Activated CD4-positive, alpha-beta T cell treated with anti-CD3 and anti-CD28 coated beads for 36 hours (primary cell): Measurements from ENCODE around the gene RACGAP1. TPM values are rescaled to one million over a fixed set of nuclear protein-coding genes. Genes with fewer than 3 reads are reported as not detected.

Source experiments
- ATAC-seq: fragments of 200-7000 bp; cut with Tn5 transposase; one replicate; pipeline ENCODE4 v1.10.0; 2021; ENCODE audit warnings: mild to moderate bottlenecking, moderate library complexity
- CTCF ChIA-PET: fragments of 350-600 bp; sonication (Branson Sonifier 250); formaldehyde crosslinking; loops from one replicate; lab custom pipeline; 2021; ENCODE audit warnings: antibody characterized with exemption; lab: Charles Lee
- POLR2A ChIA-PET: fragments of 350-600 bp; sonication (Branson Sonifier 250); formaldehyde crosslinking; loops from one replicate; lab custom pipeline; 2021; ENCODE audit warnings: antibody characterized with exemption, inconsistent platforms; lab: Charles Lee
- DNase-seq: peaks from one replicate; pipeline ENCODE4 v3.0.0-alpha.2; 2020
- H3K27ac Mint-ChIP-seq: one replicate; pipeline ENCODE4 v1.8.0; 2021; ENCODE audit warnings: mixed read lengths
- H3K27me3 Mint-ChIP-seq: one replicate; pipeline ENCODE4 v1.8.0; 2021; ENCODE audit warnings: mixed read lengths
- H3K36me3 Mint-ChIP-seq: one replicate; pipeline ENCODE4 v1.8.0; 2021; ENCODE audit warnings: low read depth, mixed read lengths
- H3K4me1 Mint-ChIP-seq: one replicate; pipeline ENCODE4 v1.8.0; 2021; ENCODE audit warnings: mixed read lengths
- H3K4me3 Mint-ChIP-seq: one replicate; pipeline ENCODE4 v1.8.0; 2021; ENCODE audit warnings: mild to moderate bottlenecking, moderate library complexity, mixed read lengths
- H3K9me3 Mint-ChIP-seq: one replicate; pipeline ENCODE4 v1.8.0; 2021; ENCODE audit warnings: low read depth, mixed read lengths
- intact Hi-C, 2 experiments: fragments of 100-400 bp; cut with DNase I in 1 of 2; cut with micrococcal nuclease in 1 of 2; formaldehyde crosslinking; loops; one replicate each; pipeline versions ENCODE4 v1.14.2 to v1.15.1; 2022 to 2024; cut with DNase I, micrococcal nuclease
- total RNA-seq, 2 experiments: library from RNA; stranded (reverse); gene quantifications; one replicate each; pipeline ENCODE4 v1.2.3, GENCODE V29; 2021

RACGAP1 gene
- total RNA-seq, 2 experiments from 2014 or later: 99.7 to 118 TPM

DNA sequence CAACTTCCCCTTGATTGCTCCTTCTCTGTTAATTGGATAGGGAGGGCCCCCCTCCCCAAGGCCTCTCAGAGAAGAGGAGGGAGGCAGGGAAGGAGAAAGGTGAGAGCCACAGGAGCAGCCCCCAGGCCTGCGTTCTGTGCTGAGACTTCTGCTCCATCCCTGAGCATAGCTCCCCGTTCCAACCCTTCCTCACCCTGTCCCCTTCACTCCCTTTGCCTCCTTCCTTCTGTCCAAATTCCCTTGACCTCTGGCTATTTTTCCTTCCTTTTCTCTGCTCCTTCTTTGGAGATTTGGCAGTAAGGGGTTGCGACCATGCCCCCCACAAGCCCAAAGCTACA is 31.3 kb upstream of the RACGAP1 start:
- intact Hi-C loops: loop anchor here (1.0 to 10.0 kb wide), 6 partner anchors 17 to 279 kb away; partner anchors contain the start of gene RACGAP1 (in 1 of the 2)
- peaks cover 33% of the 10 kb centered on the region for H3K4me1 Mint-ChIP-seq
- ATAC-seq (no peak), DNase-seq (no peak)
- H3K9me3 Mint-ChIP-seq: no peaks in the 10 kb centered on the region
- peak overlapping the region; percentile 64 for H3K27ac Mint-ChIP-seq
- ChIA-PET CTCF (interaction anchor here (0.6 to 6.2 kb wide), 29 partner anchors 8 to 355 kb away, joined by 3 to 135 read pairs (median 3); partner anchors contain the start of genes COX14 and RACGAP1), POLR2A (interaction anchor here (0.6 kb wide), 1 partner anchor 834 kb away, joined by 3 read pairs; no protein-coding TSS in a partner anchor)
- peak overlapping the region; percentile 85 for H3K4me3 Mint-ChIP-seq
- peaks cover 4% of the 10 kb centered on the region for H3K36me3 Mint-ChIP-seq
- H3K27me3 Mint-ChIP-seq: peaks cover 36% of the 10 kb centered on the region

DNA sequence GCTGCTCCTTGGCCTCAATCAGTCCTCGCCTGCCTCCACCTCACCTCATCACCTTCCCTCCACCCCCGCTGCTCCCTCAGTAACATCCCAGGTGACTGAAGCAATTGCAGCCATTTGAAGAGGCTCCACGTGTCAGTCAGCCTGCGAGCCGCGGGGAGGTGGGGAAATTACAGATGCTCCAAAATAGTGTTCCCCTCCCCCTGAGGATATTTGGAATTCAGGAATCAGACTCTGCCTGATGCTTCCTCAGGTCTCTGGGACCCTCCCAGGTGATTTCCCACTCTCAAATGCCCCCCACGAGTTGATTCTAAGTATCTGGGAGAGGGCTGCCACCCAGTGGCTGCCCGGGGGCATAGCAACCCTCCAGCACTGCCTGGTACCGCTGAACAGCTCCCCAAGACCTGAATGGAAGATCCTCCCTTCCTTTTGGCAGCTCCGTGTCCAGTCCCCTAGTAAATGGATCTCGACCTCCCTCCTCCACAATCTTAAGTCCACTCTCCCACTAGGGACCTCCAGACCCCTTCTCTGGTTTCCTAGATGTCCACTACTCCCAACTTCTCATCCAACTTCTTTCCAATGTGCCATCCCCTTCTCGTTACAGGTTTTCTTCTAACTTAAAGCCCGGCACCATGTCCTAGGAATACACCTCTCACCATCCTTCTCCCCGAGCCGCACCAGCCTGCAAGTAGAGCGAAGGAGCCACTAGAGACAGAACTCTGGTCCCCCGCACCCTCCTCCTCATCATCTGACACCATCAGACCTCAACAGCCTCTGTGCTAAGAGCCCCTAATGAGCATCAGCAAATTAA is 30.7 kb upstream of the RACGAP1 start:
- POLR2A ChIA-PET: interaction anchor here (0.5 to 0.7 kb wide), 2 partner anchors 73 to 305 kb away, joined by 3 to 6 read pairs; no protein-coding TSS in a partner anchor
- Mint-ChIP-seq H3K4me1 (peaks cover 33% of the 10 kb centered on the region), H3K27ac (peak overlapping the region; percentile 32), H3K36me3 (peaks cover 3% of the 10 kb centered on the region), H3K4me3 (peak overlapping the region; percentile 85), H3K27me3 (peaks cover 39% of the 10 kb centered on the region), H3K9me3 (no peaks in the 10 kb centered on the region)
- CTCF ChIA-PET: interaction anchor here (0.6 to 6.2 kb wide), 35 partner anchors 8 to 668 kb away, joined by 3 to 135 read pairs (median 3); partner anchors contain the start of genes AQP2, COX14 and RACGAP1
- ATAC-seq: peak; percentile 43
- intact Hi-C loops: loop anchor here (1.0 to 10.0 kb wide), 6 partner anchors 17 to 279 kb away; partner anchors contain the start of gene RACGAP1 (in 1 of the 2)
- DNase-seq: peak; percentile 79

- H3K27ac Mint-ChIP-seq: no peak overlapping the region
- H3K4me1 Mint-ChIP-seq: peaks cover 18% of the 10 kb centered on the region
- peaks cover 52% of the 10 kb centered on the region for H3K27me3 Mint-ChIP-seq
- no peaks in the 10 kb centered on the region for H3K36me3 Mint-ChIP-seq
- no peak for DNase-seq
- ChIA-PET CTCF (interaction anchor here (0.7 to 6.2 kb wide), 4 partner anchors 13 to 1687 kb away, joined by 3 to 135 read pairs (median 17); no protein-coding TSS in a partner anchor), POLR2A (no interaction called here)
- no peak overlapping the region for H3K4me3 Mint-ChIP-seq
- no peak for ATAC-seq
- intact Hi-C loops: loop anchor here in 1 of 2 experiments (10.0 kb wide), 1 partner anchor 189 kb away; no protein-coding TSS in a partner anchor
- no peaks in the 10 kb centered on the region for H3K9me3 Mint-ChIP-seq
Measured at GRCh38 chr12:50053583-50053982, 28.3 kb upstream of the RACGAP1 start.

DNA sequence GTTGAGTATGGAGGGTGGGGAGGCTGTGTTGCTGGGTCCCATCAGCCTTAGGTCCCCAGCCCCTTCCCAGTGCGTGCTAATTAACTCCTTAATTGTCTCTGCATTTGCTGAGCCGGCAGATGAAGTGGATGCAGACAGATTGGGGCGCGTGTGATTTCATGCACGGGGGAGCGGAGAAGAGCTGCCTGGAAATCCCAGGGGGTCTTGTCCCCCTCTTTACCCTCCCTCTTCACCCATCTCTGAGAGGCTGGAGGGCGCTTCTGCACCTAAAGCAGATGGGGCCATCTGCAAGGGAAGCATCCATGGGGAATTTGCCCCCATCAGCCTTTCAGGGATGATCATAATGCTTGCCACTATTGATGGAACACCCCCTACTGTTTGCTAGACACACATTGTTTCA is 27.7 kb upstream of the RACGAP1 start:
- Mint-ChIP-seq H3K9me3 (no peaks in the 10 kb centered on the region), H3K4me1 (peaks cover 18% of the 10 kb centered on the region), H3K4me3 (no peak overlapping the region), H3K27ac (no peak overlapping the region), H3K36me3 (no peaks in the 10 kb centered on the region), H3K27me3 (peaks cover 54% of the 10 kb centered on the region)
- ATAC-seq (no peak), DNase-seq (no peak)
- ChIA-PET CTCF (interaction anchor here (1.8 to 6.2 kb wide), 2 partner anchors 13 to 86 kb away, joined by 10 to 135 read pairs; no protein-coding TSS in a partner anchor), POLR2A (no interaction called here)
- intact Hi-C loops: loop anchor here in 1 of 2 experiments (10.0 kb wide), 1 partner anchor 188 kb away; no protein-coding TSS in a partner anchor

- CTCF ChIA-PET: interaction anchor here (6.2 kb wide), 1 partner anchor 12 kb away, joined by 135 read pairs; no protein-coding TSS in a partner anchor
- ATAC-seq: no peak
- Mint-ChIP-seq H3K36me3 (no peaks in the 10 kb centered on the region), H3K4me1 (peaks cover 18% of the 10 kb centered on the region), H3K4me3 (no peak overlapping the region), H3K9me3 (no peaks in the 10 kb centered on the region), H3K27ac (no peak overlapping the region), H3K27me3 (peaks cover 54% of the 10 kb centered on the region)
- intact Hi-C loops: loop anchor here in 1 of 2 experiments (10.0 kb wide), 1 partner anchor 188 kb away; no protein-coding TSS in a partner anchor
- POLR2A ChIA-PET: no interaction called here
- no peak for DNase-seq
Measured at GRCh38 chr12:50052544-50052943, 27.2 kb upstream of the RACGAP1 start.

GRCh38 chr12:50051101-50051806 is 26.0 kb upstream of the RACGAP1 start:
- Mint-ChIP-seq H3K4me3 (no peak overlapping the region), H3K4me1 (peaks cover 9% of the 10 kb centered on the region), H3K27me3 (peaks cover 45% of the 10 kb centered on the region), H3K27ac (no peak overlapping the region), H3K36me3 (no peaks in the 10 kb centered on the region), H3K9me3 (no peaks in the 10 kb centered on the region)
- POLR2A ChIA-PET: no interaction called here
- DNase-seq (no peak), ATAC-seq (no peak)
- CTCF ChIA-PET: interaction anchor here (0.6 to 6.2 kb wide), 5 partner anchors 11 to 641 kb away, joined by 3 to 135 read pairs (median 6); no protein-coding TSS in a partner anchor
- intact Hi-C loops: loop anchor here in 1 of 2 experiments (10.0 kb wide), 1 partner anchor 186 kb away; no protein-coding TSS in a partner anchor

- Mint-ChIP-seq H3K4me3 (no peak overlapping the region), H3K36me3 (no peaks in the 10 kb centered on the region), H3K27me3 (peaks cover 40% of the 10 kb centered on the region), H3K27ac (no peak overlapping the region), H3K4me1 (peaks cover 2% of the 10 kb centered on the region), H3K9me3 (no peaks in the 10 kb centered on the region)
- intact Hi-C loops: loop anchor here in 1 of 2 experiments (10.0 kb wide), 1 partner anchor 186 kb away; no protein-coding TSS in a partner anchor
- ChIA-PET CTCF (interaction anchor here (0.8 to 1.3 kb wide), 5 partner anchors 9 to 105 kb away, joined by 3 to 11 read pairs (median 3); no protein-coding TSS in a partner anchor), POLR2A (no interaction called here)
- DNase-seq (peak; percentile 21), ATAC-seq (no peak)
Measured at GRCh38 chr12:50050410-50051098, 25.3 kb upstream of the RACGAP1 start.

GRCh38 chr12:50050119-50050385 is 24.8 kb upstream of the RACGAP1 start:
- Mint-ChIP-seq H3K4me3 (no peak overlapping the region), H3K36me3 (no peaks in the 10 kb centered on the region), H3K27me3 (peaks cover 39% of the 10 kb centered on the region), H3K9me3 (no peaks in the 10 kb centered on the region), H3K27ac (no peak overlapping the region), H3K4me1 (peaks cover 1% of the 10 kb centered on the region)
- POLR2A ChIA-PET: no interaction called here
- intact Hi-C loops: loop anchor here in 1 of 2 experiments (10.0 kb wide), 1 partner anchor 185 kb away; no protein-coding TSS in a partner anchor
- ATAC-seq (no peak), DNase-seq (no peak)
- CTCF ChIA-PET: interaction anchor here (0.8 to 1.3 kb wide), 4 partner anchors 10 to 24 kb away, joined by 3 to 11 read pairs (median 4); no protein-coding TSS in a partner anchor

DNA sequence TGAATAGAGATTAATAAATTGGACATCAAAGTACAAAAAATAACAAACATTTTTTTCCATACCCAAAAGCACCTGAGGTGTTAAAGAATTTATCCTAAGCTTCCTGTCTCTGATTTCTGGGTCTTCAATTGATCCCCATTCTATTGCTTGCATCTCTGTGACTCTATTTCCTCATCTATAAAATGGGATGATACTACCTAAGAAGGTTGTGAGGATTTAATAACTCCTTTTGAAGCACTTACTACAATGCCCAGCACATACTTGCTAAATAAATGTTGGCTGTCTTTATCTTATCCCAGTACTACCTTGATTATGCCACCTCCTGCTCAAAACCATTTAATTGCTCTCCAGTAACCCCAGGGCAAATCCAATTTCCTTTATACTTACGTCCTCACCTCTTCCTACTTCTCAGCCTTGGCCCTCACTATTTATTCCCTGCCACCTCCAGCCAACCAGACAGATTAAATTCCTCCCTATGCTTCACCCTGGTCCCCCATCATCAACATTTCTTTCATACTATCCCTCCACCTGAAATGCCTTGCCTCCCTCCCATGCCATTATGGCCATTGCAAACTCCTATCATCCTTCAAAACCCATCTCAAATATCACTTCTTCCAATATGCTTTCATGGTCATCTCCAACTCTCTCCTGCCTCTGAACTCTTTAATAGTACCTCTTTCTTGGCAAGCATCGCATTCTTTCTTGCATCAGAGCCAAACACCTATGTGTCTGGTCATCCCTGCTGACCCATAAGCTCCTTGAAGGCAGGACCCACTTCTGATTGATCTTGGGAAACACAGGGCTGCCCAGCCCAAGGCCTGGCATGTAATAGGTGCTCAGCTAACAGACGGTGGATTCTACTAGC is 24.2 kb upstream of the RACGAP1 start:
- Mint-ChIP-seq H3K27me3 (peaks cover 39% of the 10 kb centered on the region), H3K4me1 (peaks cover 4% of the 10 kb centered on the region), H3K36me3 (no peaks in the 10 kb centered on the region), H3K27ac (no peak overlapping the region), H3K9me3 (no peaks in the 10 kb centered on the region), H3K4me3 (no peak overlapping the region)
- intact Hi-C loops: loop anchor here in 1 of 2 experiments (10.0 kb wide), 1 partner anchor 185 kb away; no protein-coding TSS in a partner anchor
- ChIA-PET CTCF (interaction anchor here (0.8 to 1.4 kb wide), 6 partner anchors 10 to 104 kb away, joined by 3 to 11 read pairs (median 4); no protein-coding TSS in a partner anchor), POLR2A (no interaction called here)
- no peak for ATAC-seq
- no peak for DNase-seq
